WTC11 (cell line): ENCODE data around the gene PRSS38. TPM values are rescaled to one million over a fixed set of nuclear protein-coding genes. Genes with fewer than 3 reads are reported as not detected.

Experiments
- ATAC-seq: fragments of 200-7000 bp; cut with Tn5 transposase; 2 replicates; pipeline ENCODE4 v1.10.0; 2021; ENCODE audit warnings: mild to moderate bottlenecking, moderate library complexity
- CTCF ChIA-PET: fragments of 300-600 bp; sonication (Branson Sonifier 250); formaldehyde crosslinking; loops from one replicate; lab custom pipeline; 2021; ENCODE audit warnings: antibody characterized with exemption; lab: Charles Lee
- POLR2A ChIA-PET: fragments of 350-600 bp; sonication (Branson Sonifier 250); formaldehyde crosslinking; loops from one replicate; lab custom pipeline; 2021; ENCODE audit warnings: antibody characterized with exemption; lab: Charles Lee
- DNase-seq: peaks from one replicate; pipeline ENCODE4 v3.0.0; 2021; ENCODE audit warnings: low spot score
- H3K27ac Mint-ChIP-seq: 2 replicates; pipeline ENCODE4 v1.8.0; 2021; ENCODE audit warnings: mixed read lengths
- H3K27me3 Mint-ChIP-seq: 2 replicates; pipeline ENCODE4 v1.8.0; 2021; ENCODE audit warnings: low read depth, mild to moderate bottlenecking, moderate library complexity, mixed read lengths
- H3K36me3 Mint-ChIP-seq: 2 replicates; pipeline ENCODE4 v1.8.0; 2021; ENCODE audit warnings: mixed read lengths
- H3K4me1 Mint-ChIP-seq: 2 replicates; pipeline ENCODE4 v1.8.0; 2022; ENCODE audit warnings: mixed read lengths
- H3K4me3 Mint-ChIP-seq: 2 replicates; pipeline ENCODE4 v1.8.0; 2021; ENCODE audit warnings: mild to moderate bottlenecking, moderate library complexity, mixed read lengths
- H3K9me3 Mint-ChIP-seq: 2 replicates; pipeline ENCODE4 v1.8.0; 2021; ENCODE audit warnings: mixed read lengths
- ATF2 ChIP-seq: sonication (generic); formaldehyde crosslinking; IDR thresholded peaks from 2 replicates; pipeline ENCODE4 v1.8.1; 2022; ENCODE audit warnings: low read depth, missing genetic modification reagents, borderline replicate concordance
- ATF3 ChIP-seq: sonication (generic); formaldehyde crosslinking; conservative IDR thresholded peaks from 2 replicates; pipeline ENCODE4 v1.8.1; 2022; ENCODE audit warnings: mild to moderate bottlenecking, missing genetic modification reagents
- CBFB ChIP-seq: sonication (generic); formaldehyde crosslinking; IDR thresholded peaks from 2 replicates; pipeline ENCODE4 v1.8.1; 2022; ENCODE audit warnings: mild to moderate bottlenecking, low read depth, missing genetic modification reagents
- EMX1 ChIP-seq: fragments of 250-450 bp; sonication (Bioruptor Pico); IDR thresholded peaks from 2 replicates; pipeline ENCODE4 v1.8.0; 2021; ENCODE audit warnings: mild to moderate bottlenecking
- ERG ChIP-seq: fragments of 250-450 bp; sonication (Bioruptor Pico); IDR thresholded peaks from 2 replicates; pipeline ENCODE4 v1.8.0; 2021; ENCODE audit warnings: mild to moderate bottlenecking
- FOXK1 ChIP-seq: sonication (generic); formaldehyde crosslinking; IDR thresholded peaks from 2 replicates; pipeline ENCODE4 v1.8.0; 2022; ENCODE audit warnings: mild to moderate bottlenecking, moderate library complexity, missing genetic modification reagents
- GRHL2 ChIP-seq: fragments of 250-450 bp; sonication (Bioruptor Pico); IDR thresholded peaks from 2 replicates; pipeline ENCODE4 v1.8.0; 2022; ENCODE audit warnings: mild to moderate bottlenecking, moderate library complexity; ENCODE audit not compliant: insufficient replicate concordance, severe bottlenecking
- HMGXB4 ChIP-seq: sonication (generic); formaldehyde crosslinking; IDR thresholded peaks from 2 replicates; pipeline ENCODE4 v1.8.1; 2023; ENCODE audit warnings: mild to moderate bottlenecking, moderate library complexity, missing genetic modification reagents
- MAX ChIP-seq: sonication (generic); formaldehyde crosslinking; IDR thresholded peaks from 2 replicates; pipeline ENCODE4 v1.8.0; 2022; ENCODE audit warnings: mild to moderate bottlenecking, missing genetic modification reagents
- NFYB ChIP-seq: sonication (generic); formaldehyde crosslinking; conservative IDR thresholded peaks from 2 replicates; pipeline ENCODE4 v1.8.0; 2022; ENCODE audit warnings: low read depth, missing genetic modification reagents
- PRRX2 ChIP-seq: fragments of 250-450 bp; sonication (Bioruptor Pico); IDR thresholded peaks from 2 replicates; pipeline ENCODE4 v1.8.0; 2021; ENCODE audit warnings: mild to moderate bottlenecking
- RELA ChIP-seq: sonication (generic); formaldehyde crosslinking; IDR thresholded peaks from 2 replicates; pipeline ENCODE4 v1.8.1; 2022; ENCODE audit warnings: missing genetic modification reagents, mild to moderate bottlenecking, borderline replicate concordance
- TEAD1 ChIP-seq: sonication (generic); formaldehyde crosslinking; IDR thresholded peaks from 2 replicates; pipeline ENCODE4 v1.8.0; 2022; ENCODE audit warnings: mild to moderate bottlenecking, missing genetic modification reagents
- USF2 ChIP-seq: sonication (generic); formaldehyde crosslinking; IDR thresholded peaks from 2 replicates; pipeline ENCODE4 v1.8.1; 2023; ENCODE audit warnings: mild to moderate bottlenecking, missing genetic modification reagents, moderate library complexity
- ZBTB21 ChIP-seq: sonication (generic); formaldehyde crosslinking; IDR thresholded peaks from 2 replicates; pipeline ENCODE4 v1.8.1; 2023; ENCODE audit warnings: mild to moderate bottlenecking, missing genetic modification reagents, borderline replicate concordance
- ZNF121 ChIP-seq: sonication (generic); formaldehyde crosslinking; IDR thresholded peaks from 2 replicates; pipeline ENCODE4 v1.8.0; 2023; ENCODE audit warnings: missing genetic modification reagents
- ZNF232 ChIP-seq: sonication (generic); formaldehyde crosslinking; IDR thresholded peaks from 2 replicates; pipeline ENCODE4 v1.8.0; 2022; ENCODE audit warnings: mild to moderate bottlenecking, missing genetic modification reagents
- ZNF263 ChIP-seq: sonication (generic); formaldehyde crosslinking; IDR thresholded peaks from 2 replicates; pipeline ENCODE4 v1.8.1; 2022; ENCODE audit warnings: low read depth, mild to moderate bottlenecking, moderate library complexity, missing genetic modification reagents
- ZNF423 ChIP-seq: fragments of 250-450 bp; sonication (Bioruptor Pico); IDR thresholded peaks from 2 replicates; pipeline ENCODE4 v2.1.2; 2022; ENCODE audit warnings: mild to moderate bottlenecking, moderate library complexity
- ZNF671 ChIP-seq: fragments of 250-450 bp; sonication (Bioruptor Pico); IDR thresholded peaks from 2 replicates; pipeline ENCODE4 v1.8.0; 2021; ENCODE audit warnings: mild to moderate bottlenecking
- ZSCAN18 ChIP-seq: fragments of 250-450 bp; sonication (Bioruptor Pico); IDR thresholded peaks from 2 replicates; pipeline ENCODE4 v2.1.2; 2022; ENCODE audit warnings: mild to moderate bottlenecking, moderate library complexity
- total RNA-seq: library from RNA; stranded (reverse); gene quantifications from 3 replicates; pipeline ENCODE4 v1.2.3, GENCODE V29; 2021

The PRSS38 gene
- total RNA-seq, 1 experiment from 2014 or later = not detected

GRCh38 chr1:227790868-227791267, 24.6 kb upstream of the PRSS38 start:
- Mint-ChIP-seq H3K27ac (no peak overlapping the region), H3K9me3 (no peaks in the 10 kb centered on the region), H3K27me3 (peaks cover 41% of the 10 kb centered on the region), H3K4me1 (peaks cover 24% of the 10 kb centered on the region), H3K4me3 (no peak overlapping the region), H3K36me3 (no peaks in the 10 kb centered on the region)
- TF ChIP-seq FOXK1 (no peak), USF2 (CRISPR knock-in tag) (no peak), ZNF232 (CRISPR knock-in tag) (no peak), RELA (no peak), GRHL2 (CRISPR knock-in tag) (no peak)
- DNase-seq = no peak
- ChIA-PET POLR2A (no interaction called here), CTCF (no interaction called here)
- no peak for ATAC-seq

- CTCF ChIA-PET = no interaction called here
- H3K4me3 Mint-ChIP-seq = no peak overlapping the region
- ATAC-seq (no peak), DNase-seq (no peak)
- POLR2A ChIA-PET = no interaction called here
- no peaks in the 10 kb centered on the region for H3K9me3 Mint-ChIP-seq
- TF ChIP-seq NFYB (no peak), HMGXB4 (CRISPR knock-in tag) (no peak), TEAD1 (CRISPR knock-in tag) (no peak), ZBTB21 (no peak), PRRX2 (no peak), MAX (CRISPR knock-in tag) (no peak), ATF3 (CRISPR knock-in tag) (no peak), ZNF263 (no peak), ERG (CRISPR knock-in tag) (no peak), ZNF232 (CRISPR knock-in tag) (no peak), CBFB (CRISPR knock-in tag) (no peak), ZSCAN18 (CRISPR knock-in tag) (no peak), ZNF121 (CRISPR knock-in tag) (no peak), ATF2 (CRISPR knock-in tag) (no peak), EMX1 (CRISPR knock-in tag) (no peak), ZNF423 (CRISPR knock-in tag) (no peak), ZNF671 (CRISPR knock-in tag) (no peak)
- H3K27ac Mint-ChIP-seq = no peak overlapping the region; the same call in 1 of the 2 replicates
- H3K4me1 Mint-ChIP-seq = peaks cover 24% of the 10 kb centered on the region
- peaks cover 34% of the 10 kb centered on the region for H3K27me3 Mint-ChIP-seq
- no peaks in the 10 kb centered on the region for H3K36me3 Mint-ChIP-seq
These were observed 23.9 kb upstream of the PRSS38 start for GRCh38 chr1:227791425-227792143.
